ENCODE results near the gene PNLIPRP2. TPM values are rescaled to one million over a fixed set of nuclear protein-coding genes. Genes with fewer than 3 reads are reported as not detected.

The PNLIPRP2 gene
- polyA plus RNA-seq, 1 of the 3 experiments (the other 2 are of a cell fraction), result not detected

GRCh38 chr10:116589926-116590325 is 30.8 kb upstream of the PNLIPRP2 start:
- POLR2A ChIA-PET, result no interaction called here
- Histone ChIP-seq H3K9me3 (no peaks in the 10 kb centered on the region), H3K36me3 (replicated peaks in 1 of 2; ENCODE audit: control insufficient read depth in 1 of 2, insufficient read depth in 2 of 2, low read length in 1 of 2) (no peaks in the 10 kb centered on the region), H3K27ac (ENCODE audit: low read depth in 2 of 2, low read length in 1 of 2) (no peak overlapping the region), H3K79me2 (ENCODE audit: insufficient read depth) (no peaks in the 10 kb centered on the region), H3K9me2 (no peaks in the 10 kb centered on the region), H4K20me1 (ENCODE audit: insufficient read depth) (no peaks in the 10 kb centered on the region), H3K27me3 (ENCODE audit: insufficient read depth) (no peaks in the 10 kb centered on the region), H3K4me2 (no peak overlapping the region), H3K4me1 (ENCODE audit: control insufficient read depth in 1 of 2, insufficient read depth in 2 of 2, low read depth in 1 of 2, low read length in 1 of 2) (no peaks in the 10 kb centered on the region), H3K4me3 (ENCODE audit: low read depth in 2 of 2, low read length in 1 of 2) (no peak overlapping the region), H2AFZ (ENCODE audit: low read depth) (no peak overlapping the region), H3K9ac (no peak overlapping the region), H3F3A (replicated peaks; ENCODE audit: insufficient read depth) (no peaks in the 10 kb centered on the region)
- TF ChIP-seq NFIC (IDR thresholded peaks at IDR 0.05; ENCODE audit: borderline replicate concordance), result no peak
- 24% methylated on average over 2 of the region's 2 CpGs for WGBS (ENCODE audit: low lambda C conversion rate)
- CTCF ChIA-PET, result interaction anchor here (1.0 to 1.4 kb wide), 3 partner anchors 37 to 585 kb away, joined by 3 to 4 read pairs (median 3); no protein-coding TSS in a partner anchor
- DNase-seq, result no peak

GRCh38 chr10:116590590-116591444 is 29.9 kb upstream of the PNLIPRP2 start, which contains the start of gene PNLIPRP1:
PNLIPRP1 (plus strand) TSS chr10:116590959; CDS start chr10:116591130, 171 bp downstream.
- Histone ChIP-seq H3K4me2 (no peak within 1 kb of the TSS), H3K36me3 (replicated peaks in 1 of 2; ENCODE audit: control insufficient read depth in 1 of 2, insufficient read depth in 2 of 2, low read length in 1 of 2) (no peaks in the 10 kb centered on the region), H3K4me3 (ENCODE audit: low read depth in 2 of 2, low read length in 1 of 2) (no peak within 1 kb of the TSS), H3K9me2 (no peaks in the 10 kb centered on the region), H3K4me1 (ENCODE audit: control insufficient read depth in 1 of 2, insufficient read depth in 2 of 2, low read depth in 1 of 2, low read length in 1 of 2) (no peaks in the 10 kb centered on the region), H3K79me2 (ENCODE audit: insufficient read depth) (no peaks in the 10 kb centered on the region), H2AFZ (ENCODE audit: low read depth) (no peak within 1 kb of the TSS), H3K9ac (no peak within 1 kb of the TSS), H3K9me3 (no peaks in the 10 kb centered on the region), H3K27ac (ENCODE audit: low read depth in 2 of 2, low read length in 1 of 2) (no peak within 1 kb of the TSS), H3F3A (replicated peaks; ENCODE audit: insufficient read depth) (no peaks in the 10 kb centered on the region), H3K27me3 (ENCODE audit: insufficient read depth) (no peaks in the 10 kb centered on the region), H4K20me1 (ENCODE audit: insufficient read depth) (no peaks in the 10 kb centered on the region)
- DNase-seq, result no peak
- ChIA-PET CTCF (interaction anchor here (1.2 to 1.4 kb wide), 2 partner anchors 9 to 76 kb away, joined by 3 to 4 read pairs; no protein-coding TSS in a partner anchor), POLR2A (no interaction called here)
- WGBS (ENCODE audit: low lambda C conversion rate), result 33% methylated on average over 9 of the region's 9 CpGs
- no peak for TF ChIP-seq TAF1 (IDR thresholded peaks at IDR 0.05; ENCODE audit: borderline replicate concordance, low read depth, low read length)
- TF ChIP-seq USF2 (IDR thresholded peaks at IDR 0.05; ENCODE audit: borderline replicate concordance, low read depth, low read length), result no peak
- TF ChIP-seq GATA2 (CRISPR knock-in tag; IDR thresholded peaks at IDR 0.05), result no peak
- no peak for TF ChIP-seq FOSL2 (IDR thresholded peaks at IDR 0.05; ENCODE audit: borderline replicate concordance, low read depth)
- no peak for TF ChIP-seq SIN3A (IDR thresholded peaks at IDR 0.05; ENCODE audit: borderline replicate concordance, low read depth, low read length)
- no peak for TF ChIP-seq PBX3 (IDR thresholded peaks at IDR 0.05)
